ENCODE results near the gene MAG. TPM values are rescaled to one million over a fixed set of nuclear protein-coding genes. Genes with fewer than 3 reads are reported as not detected.
A peak's percentile ranks its signal among the peaks of the same experiment; 100 is the strongest.

The MAG gene
- total RNA-seq, 1 experiment from 2014 or later, result 0.46 TPM

DNA sequence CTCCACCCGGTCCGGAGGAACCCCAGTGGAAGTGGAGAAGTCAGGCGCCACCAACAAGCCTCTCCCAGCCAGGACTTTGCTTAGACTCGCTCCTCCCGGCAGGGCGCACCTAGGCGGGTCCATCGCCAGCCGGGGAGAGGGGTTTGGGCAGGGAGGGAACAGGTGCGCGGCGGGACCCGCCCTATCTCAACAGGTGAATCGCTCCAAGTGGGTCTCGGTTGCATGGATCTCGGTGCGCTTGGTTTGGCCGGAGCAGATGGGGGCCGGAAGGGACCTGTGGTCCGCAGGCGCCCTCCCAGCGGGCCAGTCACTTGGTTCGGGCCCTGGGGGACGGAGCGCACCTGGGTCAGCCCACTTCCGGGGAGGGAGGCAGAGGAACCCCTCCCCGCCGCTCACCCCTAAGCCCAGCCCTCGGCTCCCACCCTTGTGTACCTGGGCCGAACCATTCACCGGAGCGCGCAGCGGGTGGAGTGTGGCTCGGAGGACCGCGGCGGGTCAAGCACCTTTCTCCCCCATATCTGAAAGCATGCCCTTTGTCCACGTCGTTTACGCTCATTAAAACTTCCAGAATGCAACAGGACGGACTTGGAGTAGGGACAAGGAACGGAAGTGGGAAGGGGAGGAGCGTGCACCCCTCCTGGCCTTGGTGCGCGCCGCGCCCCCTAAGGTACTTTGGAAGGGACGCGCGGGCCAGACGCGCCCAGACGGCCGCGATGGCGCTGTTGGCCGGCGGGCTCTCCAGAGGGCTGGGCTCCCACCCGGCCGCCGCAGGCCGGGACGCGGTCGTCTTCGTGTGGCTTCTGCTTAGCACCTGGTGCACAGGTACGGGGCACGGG, 43.4 kb upstream of the MAG start, which contains the start of gene LSR (continued):
- TF ChIP-seq, protein P1, sequence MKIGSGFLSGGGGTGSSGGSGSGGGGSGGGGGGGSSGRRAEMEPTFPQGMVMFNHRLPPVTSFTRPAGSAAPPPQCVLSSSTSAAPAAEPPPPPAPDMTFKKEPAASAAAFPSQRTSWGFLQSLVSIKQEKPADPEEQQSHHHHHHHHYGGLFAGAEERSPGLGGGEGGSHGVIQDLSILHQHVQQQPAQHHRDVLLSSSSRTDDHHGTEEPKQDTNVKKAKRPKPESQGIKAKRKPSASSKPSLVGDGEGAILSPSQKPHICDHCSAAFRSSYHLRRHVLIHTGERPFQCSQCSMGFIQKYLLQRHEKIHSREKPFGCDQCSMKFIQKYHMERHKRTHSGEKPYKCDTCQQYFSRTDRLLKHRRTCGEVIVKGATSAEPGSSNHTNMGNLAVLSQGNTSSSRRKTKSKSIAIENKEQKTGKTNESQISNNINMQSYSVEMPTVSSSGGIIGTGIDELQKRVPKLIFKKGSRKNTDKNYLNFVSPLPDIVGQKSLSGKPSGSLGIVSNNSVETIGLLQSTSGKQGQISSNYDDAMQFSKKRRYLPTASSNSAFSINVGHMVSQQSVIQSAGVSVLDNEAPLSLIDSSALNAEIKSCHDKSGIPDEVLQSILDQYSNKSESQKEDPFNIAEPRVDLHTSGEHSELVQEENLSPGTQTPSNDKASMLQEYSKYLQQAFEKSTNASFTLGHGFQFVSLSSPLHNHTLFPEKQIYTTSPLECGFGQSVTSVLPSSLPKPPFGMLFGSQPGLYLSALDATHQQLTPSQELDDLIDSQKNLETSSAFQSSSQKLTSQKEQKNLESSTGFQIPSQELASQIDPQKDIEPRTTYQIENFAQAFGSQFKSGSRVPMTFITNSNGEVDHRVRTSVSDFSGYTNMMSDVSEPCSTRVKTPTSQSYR (CRISPR knock-in tag; IDR thresholded peaks at IDR 0.05), result no peak
- TF ChIP-seq, protein P2, sequence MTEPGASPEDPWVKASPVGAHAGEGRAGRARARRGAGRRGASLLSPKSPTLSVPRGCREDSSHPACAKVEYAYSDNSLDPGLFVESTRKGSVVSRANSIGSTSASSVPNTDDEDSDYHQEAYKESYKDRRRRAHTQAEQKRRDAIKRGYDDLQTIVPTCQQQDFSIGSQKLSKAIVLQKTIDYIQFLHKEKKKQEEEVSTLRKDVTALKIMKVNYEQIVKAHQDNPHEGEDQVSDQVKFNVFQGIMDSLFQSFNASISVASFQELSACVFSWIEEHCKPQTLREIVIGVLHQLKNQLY (CRISPR knock-in tag; IDR thresholded peaks at IDR 0.05), result peak; percentile 87; the same call in 1 of the 2 replicates
- peak; percentile 64 for TF ChIP-seq GABPB1 (CRISPR knock-in tag; IDR thresholded peaks at IDR 0.05)
- TF ChIP-seq FOXP1 (CRISPR knock-in tag; IDR thresholded peaks at IDR 0.05; ENCODE audit: borderline replicate concordance), result peak; percentile 75
- TF ChIP-seq, protein P3, sequence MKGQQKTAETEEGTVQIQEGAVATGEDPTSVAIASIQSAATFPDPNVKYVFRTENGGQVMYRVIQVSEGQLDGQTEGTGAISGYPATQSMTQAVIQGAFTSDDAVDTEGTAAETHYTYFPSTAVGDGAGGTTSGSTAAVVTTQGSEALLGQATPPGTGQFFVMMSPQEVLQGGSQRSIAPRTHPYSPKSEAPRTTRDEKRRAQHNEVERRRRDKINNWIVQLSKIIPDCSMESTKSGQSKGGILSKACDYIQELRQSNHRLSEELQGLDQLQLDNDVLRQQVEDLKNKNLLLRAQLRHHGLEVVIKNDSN (CRISPR knock-in tag; IDR thresholded peaks at IDR 0.05), result 0 out of 2 replicates have a peak, but pooled peaks have one; percentile 29
- TF ChIP-seq, protein P4, sequence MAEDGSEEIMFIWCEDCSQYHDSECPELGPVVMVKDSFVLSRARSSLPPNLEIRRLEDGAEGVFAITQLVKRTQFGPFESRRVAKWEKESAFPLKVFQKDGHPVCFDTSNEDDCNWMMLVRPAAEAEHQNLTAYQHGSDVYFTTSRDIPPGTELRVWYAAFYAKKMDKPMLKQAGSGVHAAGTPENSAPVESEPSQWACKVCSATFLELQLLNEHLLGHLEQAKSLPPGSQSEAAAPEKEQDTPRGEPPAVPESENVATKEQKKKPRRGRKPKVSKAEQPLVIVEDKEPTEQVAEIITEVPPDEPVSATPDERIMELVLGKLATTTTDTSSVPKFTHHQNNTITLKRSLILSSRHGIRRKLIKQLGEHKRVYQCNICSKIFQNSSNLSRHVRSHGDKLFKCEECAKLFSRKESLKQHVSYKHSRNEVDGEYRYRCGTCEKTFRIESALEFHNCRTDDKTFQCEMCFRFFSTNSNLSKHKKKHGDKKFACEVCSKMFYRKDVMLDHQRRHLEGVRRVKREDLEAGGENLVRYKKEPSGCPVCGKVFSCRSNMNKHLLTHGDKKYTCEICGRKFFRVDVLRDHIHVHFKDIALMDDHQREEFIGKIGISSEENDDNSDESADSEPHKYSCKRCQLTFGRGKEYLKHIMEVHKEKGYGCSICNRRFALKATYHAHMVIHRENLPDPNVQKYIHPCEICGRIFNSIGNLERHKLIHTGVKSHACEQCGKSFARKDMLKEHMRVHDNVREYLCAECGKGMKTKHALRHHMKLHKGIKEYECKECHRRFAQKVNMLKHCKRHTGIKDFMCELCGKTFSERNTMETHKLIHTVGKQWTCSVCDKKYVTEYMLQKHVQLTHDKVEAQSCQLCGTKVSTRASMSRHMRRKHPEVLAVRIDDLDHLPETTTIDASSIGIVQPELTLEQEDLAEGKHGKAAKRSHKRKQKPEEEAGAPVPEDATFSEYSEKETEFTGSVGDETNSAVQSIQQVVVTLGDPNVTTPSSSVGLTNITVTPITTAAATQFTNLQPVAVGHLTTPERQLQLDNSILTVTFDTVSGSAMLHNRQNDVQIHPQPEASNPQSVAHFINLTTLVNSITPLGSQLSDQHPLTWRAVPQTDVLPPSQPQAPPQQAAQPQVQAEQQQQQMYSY (CRISPR knock-in tag; IDR thresholded peaks at IDR 0.05), result peak; percentile 97; the same call in 1 of the 2 replicates
- TF ChIP-seq ZNF317 (CRISPR knock-in tag; IDR thresholded peaks at IDR 0.05; ENCODE audit: borderline replicate concordance, low read depth), result no peak
- TF ChIP-seq, protein P5, sequence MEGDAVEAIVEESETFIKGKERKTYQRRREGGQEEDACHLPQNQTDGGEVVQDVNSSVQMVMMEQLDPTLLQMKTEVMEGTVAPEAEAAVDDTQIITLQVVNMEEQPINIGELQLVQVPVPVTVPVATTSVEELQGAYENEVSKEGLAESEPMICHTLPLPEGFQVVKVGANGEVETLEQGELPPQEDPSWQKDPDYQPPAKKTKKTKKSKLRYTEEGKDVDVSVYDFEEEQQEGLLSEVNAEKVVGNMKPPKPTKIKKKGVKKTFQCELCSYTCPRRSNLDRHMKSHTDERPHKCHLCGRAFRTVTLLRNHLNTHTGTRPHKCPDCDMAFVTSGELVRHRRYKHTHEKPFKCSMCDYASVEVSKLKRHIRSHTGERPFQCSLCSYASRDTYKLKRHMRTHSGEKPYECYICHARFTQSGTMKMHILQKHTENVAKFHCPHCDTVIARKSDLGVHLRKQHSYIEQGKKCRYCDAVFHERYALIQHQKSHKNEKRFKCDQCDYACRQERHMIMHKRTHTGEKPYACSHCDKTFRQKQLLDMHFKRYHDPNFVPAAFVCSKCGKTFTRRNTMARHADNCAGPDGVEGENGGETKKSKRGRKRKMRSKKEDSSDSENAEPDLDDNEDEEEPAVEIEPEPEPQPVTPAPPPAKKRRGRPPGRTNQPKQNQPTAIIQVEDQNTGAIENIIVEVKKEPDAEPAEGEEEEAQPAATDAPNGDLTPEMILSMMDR (IDR thresholded peaks at IDR 0.05), result no peak
- no peak for TF ChIP-seq NR3C1 (CRISPR knock-in tag; conservative IDR thresholded peaks at IDR 0.05; ENCODE audit: low read depth)
- TF ChIP-seq ZNF263 (CRISPR knock-in tag; IDR thresholded peaks at IDR 0.05; ENCODE audit: low read depth), result 0 out of 2 replicates have a peak, but pooled peaks have one; percentile 24
- TF ChIP-seq, protein P6, sequence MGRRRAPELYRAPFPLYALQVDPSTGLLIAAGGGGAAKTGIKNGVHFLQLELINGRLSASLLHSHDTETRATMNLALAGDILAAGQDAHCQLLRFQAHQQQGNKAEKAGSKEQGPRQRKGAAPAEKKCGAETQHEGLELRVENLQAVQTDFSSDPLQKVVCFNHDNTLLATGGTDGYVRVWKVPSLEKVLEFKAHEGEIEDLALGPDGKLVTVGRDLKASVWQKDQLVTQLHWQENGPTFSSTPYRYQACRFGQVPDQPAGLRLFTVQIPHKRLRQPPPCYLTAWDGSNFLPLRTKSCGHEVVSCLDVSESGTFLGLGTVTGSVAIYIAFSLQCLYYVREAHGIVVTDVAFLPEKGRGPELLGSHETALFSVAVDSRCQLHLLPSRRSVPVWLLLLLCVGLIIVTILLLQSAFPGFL (CRISPR knock-in tag; IDR thresholded peaks at IDR 0.05; ENCODE audit: borderline replicate concordance), result no peak
- TF ChIP-seq, protein P7, sequence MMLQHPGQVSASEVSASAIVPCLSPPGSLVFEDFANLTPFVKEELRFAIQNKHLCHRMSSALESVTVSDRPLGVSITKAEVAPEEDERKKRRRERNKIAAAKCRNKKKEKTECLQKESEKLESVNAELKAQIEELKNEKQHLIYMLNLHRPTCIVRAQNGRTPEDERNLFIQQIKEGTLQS (CRISPR knock-in tag; conservative IDR thresholded peaks at IDR 0.05), result no peak
- peak; percentile 87; the same call in 1 of the 2 replicates for TF ChIP-seq PRRX2 (CRISPR knock-in tag; IDR thresholded peaks at IDR 0.05)
- no peak for TF ChIP-seq TEAD4 (CRISPR knock-in tag; IDR thresholded peaks at IDR 0.05)
- TF ChIP-seq GTF2I (CRISPR knock-in tag; conservative IDR thresholded peaks at IDR 0.05), result no peak
- no peak for TF ChIP-seq ZNF138 (CRISPR knock-in tag; conservative IDR thresholded peaks at IDR 0.05)
- no peak for TF ChIP-seq JAZF1 (CRISPR knock-in tag; IDR thresholded peaks at IDR 0.05)
